ENCODE measurements around the gene SLC39A12.

Gene SLC39A12

DNA sequence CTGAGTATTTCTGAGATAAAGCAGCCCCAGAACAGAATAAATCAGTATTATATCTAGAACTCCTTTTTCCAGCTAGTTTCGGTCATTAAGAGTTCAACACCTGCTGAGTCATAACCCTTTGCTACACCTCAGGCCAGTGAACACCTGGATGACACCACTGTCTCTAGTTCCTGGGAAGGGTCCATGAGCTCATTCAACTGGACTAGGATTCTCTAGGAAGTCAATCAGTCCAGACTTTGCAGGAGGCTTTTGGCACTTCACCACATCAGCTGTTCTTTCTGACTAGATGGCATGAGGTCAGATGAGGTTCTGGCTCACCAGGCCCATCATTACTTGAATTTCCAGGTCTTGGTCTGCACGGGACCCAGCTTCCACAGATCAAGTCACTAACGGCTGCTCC is 11.7 kb downstream of the SLC39A12 start:
- no peak for DNase-seq (ENCODE audit: low spot score)

DNA sequence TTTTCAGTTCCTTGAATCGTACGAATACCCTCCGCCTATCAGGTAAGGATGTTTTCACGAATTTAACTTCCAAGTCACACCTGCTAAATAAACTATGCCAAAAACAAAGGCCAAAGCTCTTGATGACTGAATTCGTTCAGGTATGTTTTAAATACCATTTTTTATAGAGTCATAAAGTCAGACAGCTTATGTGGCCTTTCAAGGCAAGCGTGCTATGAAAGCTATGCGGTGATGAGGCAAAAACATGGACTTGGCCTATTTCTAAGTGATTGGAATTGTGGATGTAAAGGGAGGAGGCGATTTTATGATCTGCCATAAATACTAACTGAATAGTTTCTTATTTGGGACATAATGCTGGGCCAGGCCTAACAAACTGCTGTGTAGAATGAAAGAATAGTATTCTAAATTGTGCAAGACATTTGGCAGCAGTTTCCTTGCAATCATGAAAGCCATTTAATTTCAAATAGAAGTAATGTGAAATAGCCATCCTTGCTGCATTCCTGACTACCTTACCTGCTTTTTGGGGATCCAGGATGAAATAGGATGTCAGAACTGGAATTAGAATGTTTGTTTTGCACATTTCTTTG is 14.0 kb downstream of the SLC39A12 start:
- no peak for DNase-seq (ENCODE audit: low spot score)

DNA sequence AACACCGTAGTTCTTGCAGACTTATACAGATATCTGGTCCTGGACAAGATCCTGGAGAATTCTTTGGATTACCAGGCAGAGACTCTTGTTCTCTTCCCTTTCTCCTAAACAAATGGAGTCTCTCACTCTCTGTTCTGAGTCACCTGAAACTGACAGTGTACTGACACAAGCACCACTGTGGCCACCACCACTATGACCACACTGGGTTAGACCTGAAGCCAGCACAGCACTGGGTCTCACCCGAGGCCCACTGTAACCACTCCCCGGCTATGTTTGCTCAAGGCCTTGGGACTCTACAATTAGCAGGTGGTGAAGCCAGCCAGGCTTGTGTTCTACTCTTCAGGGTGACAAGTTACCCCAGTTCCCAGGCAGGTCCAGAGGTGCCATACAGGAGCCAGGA is 22.8 kb downstream of the SLC39A12 start:
- DNase-seq (ENCODE audit: low spot score): no peak

DNA sequence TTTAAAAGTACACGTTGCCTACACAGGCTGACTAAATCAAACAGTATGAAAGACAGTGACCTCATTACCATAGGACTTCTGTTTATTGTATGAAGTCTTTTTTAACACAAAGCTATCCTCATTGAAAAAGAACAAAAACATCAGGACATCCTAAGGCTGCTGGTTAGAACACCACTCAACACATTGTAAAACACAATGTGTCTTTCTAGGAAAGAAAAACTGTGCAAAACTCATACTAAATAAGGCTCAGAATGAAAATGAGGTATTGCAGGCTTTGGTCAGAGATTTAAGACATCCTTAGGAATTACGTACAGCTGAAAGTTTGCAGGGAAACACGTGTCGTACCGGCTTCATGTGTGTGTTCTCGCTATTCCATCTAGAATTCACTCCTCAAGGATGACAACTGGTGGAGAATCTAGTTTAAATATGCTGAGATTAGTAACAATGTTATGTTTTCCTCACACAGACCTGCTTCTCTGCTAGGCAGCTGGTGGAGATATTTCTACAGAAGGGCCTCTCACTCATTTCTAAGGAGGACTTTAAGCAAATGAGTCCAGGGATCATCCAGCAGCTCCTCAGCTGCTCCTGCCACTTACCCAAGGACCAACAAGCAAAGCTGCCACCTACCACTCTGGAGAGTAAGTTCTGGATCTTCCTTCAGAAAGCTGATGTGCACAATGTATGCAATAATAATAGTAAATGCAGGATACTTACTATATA is 29.3 kb downstream of the SLC39A12 start:
- DNase-seq (ENCODE audit: low spot score): no peak

DNA sequence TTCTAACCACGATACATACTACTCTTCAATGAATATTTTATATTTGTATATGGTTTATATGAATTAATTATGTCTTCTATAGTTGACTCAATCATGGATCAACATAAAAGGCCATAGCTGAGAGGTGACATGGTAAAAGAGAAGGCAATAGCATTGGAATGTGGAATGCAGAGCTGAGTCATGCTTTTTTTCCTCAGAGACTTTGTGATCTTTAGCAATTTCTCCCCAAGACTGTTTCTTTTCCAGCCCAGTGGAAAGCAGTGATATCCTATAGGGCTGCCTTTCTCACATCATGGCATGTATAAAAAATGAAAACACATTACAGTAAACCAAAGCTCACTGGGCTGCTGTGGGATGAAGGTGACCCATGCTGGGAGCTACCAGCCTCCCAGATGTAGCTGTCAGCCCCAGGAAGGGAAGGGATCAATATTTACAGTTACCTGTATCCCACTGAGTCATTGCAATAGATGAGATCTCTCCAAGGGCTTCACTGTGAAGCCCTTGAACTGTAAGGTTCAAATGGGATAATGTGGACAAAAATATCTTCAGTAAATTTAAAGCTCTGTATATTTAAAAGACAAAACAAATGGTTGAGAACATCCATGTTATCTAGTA is 30.2 kb downstream of the SLC39A12 start:
- no peak for DNase-seq (ENCODE audit: low spot score)

DNA sequence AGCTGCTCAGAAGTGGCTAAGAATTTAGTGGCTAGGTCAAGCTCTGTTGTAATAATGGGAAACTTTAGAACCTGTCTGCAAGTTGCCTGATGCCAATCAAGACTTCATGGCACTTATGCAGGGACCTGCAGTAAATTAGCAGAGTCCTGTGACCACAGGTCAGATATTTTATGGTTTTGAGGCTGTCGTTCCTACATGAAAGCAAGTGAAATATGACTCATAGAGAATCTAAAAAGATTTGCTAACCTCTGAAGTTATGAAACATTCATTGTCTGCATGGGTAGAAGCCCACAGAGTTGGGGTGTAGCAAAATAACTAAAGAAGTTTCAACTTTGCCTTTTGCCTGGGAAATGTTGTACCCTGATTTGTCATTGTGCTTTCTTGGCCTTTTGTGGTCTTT is 32.3 kb downstream of the SLC39A12 start:
- DNase-seq (ENCODE audit: low spot score): no peak

DNA sequence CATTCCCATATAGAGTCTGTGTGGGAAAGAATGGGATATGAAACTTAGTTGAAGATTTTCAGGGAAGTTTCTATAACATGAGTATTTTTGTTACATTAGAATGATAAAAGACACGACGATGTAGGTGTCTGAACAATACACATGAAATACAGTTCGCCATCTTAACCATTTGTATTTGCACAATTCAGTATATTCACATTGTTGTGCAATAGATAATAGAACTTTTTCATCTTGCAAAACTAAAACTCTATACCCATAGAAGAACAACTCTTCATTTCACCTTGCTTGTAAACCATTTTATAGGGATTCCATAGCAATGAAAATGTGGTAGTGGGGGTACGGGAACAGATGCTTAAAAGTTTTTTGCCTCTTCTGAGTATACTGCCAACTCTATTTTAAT is 32.8 kb downstream of the SLC39A12 start:
- no peak for DNase-seq (ENCODE audit: low spot score)

DNA sequence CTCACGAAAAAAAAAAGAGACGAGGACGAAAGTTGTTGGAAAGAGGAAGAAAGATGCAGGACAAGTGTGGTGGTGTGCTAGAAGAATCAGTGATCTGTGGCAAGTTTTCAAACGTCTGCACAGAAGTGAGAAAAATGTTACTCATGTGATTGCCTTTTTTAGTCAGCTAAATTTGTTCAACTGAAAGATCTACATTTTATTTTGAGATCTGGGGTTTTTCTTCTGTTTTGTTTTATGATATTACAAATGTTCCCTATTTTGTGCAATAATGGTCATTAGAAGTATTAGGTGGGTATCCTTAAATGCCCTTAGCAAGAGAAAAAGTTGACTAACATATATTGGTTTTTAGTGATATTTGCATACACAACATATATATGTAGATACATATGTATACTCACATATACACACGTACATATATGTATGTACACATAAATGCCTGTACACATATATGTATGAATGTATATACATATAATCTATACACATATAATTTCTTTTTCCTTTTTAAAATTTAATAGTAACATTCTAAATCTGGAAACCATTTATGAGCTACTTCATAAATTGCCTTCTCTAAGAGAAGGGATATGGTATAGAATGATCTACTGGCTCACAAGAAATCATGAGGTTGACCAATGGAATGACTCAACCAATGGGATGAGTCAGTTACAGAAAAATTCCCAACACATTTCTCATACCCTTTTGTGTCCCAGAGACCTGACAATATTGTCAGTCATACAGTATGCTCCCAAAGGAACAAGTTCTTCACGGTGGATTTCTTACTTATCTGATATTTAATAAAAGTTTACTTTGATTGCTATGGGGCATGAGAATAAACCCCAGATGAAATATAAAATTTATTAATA is 38.4 kb downstream of the SLC39A12 start:
- DNase-seq (ENCODE audit: low spot score): peak; percentile 60

DNA sequence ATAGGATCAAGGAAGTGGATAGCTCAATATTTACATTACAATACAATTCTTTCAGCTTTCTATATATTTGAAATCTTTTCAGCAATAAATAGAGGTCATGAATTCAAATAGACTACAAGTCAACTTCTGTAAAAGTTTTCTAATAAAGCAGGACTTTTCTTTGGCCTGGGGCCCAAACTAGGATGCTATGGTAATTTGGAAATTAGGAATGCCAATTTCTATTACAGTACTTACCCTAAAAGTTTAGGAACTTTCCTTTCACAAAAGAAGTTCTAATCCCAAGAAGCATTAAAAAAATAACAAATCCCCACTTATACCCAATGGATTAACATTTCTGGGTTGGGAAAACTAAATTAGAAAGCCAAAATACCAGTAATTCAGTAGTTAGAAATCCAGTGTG is 40.5 kb downstream of the SLC39A12 start:
- DNase-seq (ENCODE audit: low spot score): no peak

DNA sequence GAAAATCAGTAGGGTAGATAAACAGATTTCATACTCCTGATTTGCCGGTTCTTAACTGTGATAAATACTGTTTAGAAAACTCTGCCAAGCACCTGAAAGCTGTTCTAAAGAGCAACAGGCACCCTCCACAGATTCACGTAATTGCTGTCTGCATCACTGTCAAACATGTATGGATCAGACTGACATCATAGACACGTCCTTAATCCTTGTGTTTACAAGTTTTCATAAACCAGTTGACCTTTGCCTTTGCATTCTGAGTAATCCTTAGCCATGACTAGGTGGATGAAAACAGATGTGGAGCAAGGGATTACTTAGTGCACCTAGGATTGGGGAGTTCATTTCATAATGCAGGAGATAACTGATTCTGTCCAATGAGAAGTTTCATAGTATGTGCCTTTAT is 41.6 kb downstream of the SLC39A12 start:
- no peak for DNase-seq (ENCODE audit: low spot score)

DNA sequence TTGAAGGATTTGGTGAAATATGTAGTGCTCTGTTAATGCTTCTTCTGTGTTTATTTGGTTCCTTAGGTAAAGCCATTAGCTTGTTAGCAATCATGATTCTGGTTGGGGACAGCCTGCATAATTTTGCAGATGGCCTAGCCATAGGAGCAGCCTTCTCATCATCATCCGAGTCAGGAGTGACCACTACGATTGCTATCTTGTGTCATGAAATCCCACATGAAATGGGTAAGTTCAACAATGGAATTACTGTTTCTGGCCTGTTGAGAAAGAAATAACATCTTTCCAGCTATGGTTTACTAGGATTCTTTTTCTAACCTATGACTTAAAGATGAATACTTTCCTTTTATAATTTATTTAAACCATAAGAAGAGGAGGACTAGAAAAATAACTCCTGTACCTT is 48.9 kb downstream of the SLC39A12 start:
- no peak for DNase-seq (ENCODE audit: low spot score)

DNA sequence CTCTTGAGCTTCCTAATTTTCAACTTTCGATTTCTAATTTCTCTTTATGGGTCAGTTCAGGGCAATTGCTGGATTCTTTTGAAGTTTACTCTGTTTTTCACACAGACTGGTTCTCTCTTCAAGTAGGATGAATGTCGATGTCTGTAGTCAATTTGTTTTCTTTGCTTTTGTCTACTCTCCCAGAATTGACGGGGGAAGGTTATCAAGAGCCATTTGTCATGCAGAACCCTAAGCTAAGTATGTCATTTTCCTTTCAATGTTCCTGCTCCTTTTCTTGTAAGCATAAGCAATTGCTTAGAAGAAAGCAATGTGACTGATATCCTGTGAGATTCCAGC is 53.7 kb downstream of the SLC39A12 start:
- DNase-seq (ENCODE audit: low spot score): no peak

DNA sequence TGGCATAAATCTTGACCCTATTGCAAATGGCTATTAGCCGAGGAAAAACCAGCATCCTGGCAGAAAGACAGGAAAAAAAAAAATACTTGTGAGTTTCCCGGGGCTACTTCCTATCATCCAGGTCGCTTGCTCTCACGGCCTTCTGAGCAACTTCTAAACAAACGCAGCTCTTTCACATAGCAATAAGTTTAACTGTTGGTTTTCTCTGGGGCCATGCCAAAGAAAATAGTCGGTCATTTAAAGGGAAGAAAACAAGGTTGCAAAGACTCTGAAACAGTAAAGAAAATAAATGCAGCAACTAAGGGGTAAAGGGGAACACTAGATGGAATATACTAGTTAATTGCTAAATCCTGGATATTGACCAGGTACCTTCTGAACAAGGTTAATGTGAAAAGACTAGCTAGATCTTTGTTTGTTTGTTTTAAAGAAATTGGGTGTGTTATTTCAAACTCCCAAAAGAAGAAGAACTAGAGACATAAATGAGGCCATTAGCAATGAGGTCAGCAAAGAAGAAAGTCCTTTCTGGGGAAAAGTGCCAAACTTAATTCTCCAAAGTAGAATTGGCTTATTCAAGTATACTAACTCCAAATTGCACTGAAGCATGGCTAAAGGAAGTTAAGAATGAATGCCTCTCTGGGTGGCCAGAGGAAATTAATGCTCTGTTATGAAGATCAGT is 54.2 kb downstream of the SLC39A12 start:
- no peak for DNase-seq (ENCODE audit: low spot score)

DNA sequence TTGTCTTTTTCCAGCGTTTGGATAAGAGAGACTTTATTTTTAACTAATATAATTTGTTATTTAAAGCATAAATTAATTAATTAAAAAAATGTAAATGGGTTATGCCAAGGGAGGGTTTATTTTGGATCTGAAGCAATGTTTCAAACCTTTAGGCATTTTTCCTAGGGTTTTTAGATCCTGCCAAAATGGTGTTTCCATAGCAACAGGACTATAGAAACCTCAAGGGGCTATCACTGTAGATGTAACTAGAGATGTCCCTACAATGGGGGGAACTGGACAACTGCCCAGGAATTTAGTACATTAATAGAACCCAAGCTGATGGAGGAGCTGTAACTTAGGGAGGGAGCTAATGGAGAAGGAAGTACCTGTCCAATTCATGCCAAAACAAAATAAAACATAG is 57.3 kb downstream of the SLC39A12 start:
- no peak for DNase-seq (ENCODE audit: low spot score)

DNA sequence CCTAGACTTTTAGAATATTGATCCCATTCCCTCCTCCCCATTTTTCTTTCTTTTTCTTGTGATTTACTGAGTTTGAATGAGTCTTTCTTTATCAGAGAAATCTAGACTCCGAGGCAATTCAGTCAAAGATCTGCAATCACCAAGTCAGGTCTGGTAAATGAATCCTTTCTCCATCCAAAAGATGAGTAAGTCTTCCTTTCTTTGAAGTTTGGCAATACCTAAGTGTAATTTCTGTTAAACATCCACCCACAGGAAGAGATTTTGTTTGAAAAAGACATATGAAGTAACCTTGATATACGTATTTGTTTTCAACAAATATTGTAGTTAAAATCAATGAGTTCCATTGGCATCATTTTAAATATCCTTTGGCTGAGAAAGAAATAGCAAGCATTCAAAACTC is 58.3 kb downstream of the SLC39A12 start:
- DNase-seq (ENCODE audit: low spot score): no peak

DNA sequence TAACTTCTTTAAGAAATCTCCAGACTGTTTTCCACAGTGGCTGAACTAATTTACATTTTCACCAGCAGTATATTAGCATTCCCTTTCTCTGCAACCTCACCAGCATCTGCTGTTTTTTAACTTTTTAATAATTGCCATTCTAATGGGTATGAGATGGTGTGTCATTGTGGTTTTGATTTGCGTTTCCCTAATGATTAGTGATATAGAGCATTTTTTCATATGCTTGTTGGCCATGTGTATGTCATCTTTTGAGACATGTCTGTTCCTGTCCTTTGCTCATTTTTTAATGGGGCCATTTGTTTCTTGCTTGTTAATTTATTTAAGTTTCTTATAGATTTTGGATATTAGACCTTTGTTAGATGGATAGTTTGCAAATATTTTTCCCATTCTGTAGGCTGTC is 68.8 kb downstream of the SLC39A12 start:
- no peak for DNase-seq (ENCODE audit: low spot score)

DNA sequence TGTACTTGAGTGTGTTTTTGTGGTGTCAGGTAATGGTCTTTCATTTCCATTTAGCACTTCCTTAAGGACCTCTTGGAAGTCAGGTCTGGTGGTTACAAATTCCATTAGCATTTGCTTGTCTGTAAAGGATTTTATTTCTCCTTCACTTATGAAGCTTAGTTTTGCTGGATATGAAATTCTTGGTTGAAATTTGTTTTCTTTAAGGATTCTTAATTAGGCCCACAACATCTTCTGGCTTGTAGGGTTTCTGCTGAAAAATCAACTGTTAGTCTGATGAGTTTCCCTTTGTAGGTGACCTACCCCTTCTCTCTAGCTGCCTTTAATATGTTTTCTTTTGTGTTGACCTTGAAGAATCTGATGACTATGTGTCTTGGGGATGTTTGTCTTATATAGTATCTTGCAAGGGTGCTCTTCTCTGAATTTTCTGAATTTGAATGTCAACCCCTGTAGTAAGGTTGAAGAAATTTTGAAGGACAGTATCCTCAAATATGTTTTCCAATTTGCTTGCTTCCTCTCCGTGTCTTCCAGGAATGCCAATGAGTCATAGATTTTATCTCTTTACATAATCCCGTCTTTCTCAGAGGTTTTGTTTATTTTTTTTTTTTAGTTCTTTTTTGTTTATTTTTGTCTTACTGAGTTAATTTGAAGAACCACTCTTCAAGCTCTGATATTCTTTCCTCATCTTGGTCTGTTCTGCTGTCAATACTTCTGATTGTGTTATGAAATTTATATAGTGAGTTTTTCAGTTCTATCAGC is 70.2 kb downstream of the SLC39A12 start:
- no peak for DNase-seq (ENCODE audit: low spot score)

DNA sequence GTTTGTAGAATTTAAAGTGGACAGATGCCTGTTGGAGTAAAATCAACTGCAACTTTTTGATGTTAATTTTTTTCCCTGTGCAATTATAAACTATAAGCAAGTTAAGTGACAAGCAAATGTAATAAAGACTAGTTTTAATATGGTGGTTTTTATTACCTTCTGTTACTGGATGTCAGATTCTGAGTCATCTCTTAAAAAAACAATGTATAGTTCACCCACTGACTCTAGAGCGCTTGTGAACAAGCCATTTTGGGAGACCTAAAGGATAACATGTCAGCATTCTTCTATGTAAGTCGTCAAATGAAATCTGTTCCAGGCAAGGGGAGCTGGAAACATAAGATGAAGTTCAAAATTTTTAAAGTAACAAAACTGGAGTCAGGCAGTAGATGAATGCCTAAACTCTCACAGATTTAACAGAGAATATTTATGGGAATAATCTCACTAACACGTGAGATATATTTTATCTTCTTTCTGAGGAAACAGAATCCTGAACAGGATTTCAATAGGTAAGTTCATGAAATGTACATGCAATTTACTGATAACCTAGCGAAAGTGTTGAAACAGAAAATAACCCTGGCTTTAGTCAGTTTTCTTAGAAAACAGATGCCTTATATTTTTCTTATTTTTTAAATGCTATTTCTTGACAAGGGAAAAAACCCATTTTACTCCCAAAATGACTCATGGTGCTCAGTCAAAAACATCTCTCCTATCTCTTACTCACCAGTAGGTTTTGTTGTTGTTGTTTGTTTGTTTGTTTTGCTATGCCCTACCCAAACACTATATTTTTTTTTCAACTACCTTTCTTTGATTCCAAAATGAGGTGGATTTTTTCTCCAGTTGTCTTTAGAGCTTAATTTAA is 91.7 kb downstream of the SLC39A12 start:
- DNase-seq (ENCODE audit: low spot score): no peak

DNA sequence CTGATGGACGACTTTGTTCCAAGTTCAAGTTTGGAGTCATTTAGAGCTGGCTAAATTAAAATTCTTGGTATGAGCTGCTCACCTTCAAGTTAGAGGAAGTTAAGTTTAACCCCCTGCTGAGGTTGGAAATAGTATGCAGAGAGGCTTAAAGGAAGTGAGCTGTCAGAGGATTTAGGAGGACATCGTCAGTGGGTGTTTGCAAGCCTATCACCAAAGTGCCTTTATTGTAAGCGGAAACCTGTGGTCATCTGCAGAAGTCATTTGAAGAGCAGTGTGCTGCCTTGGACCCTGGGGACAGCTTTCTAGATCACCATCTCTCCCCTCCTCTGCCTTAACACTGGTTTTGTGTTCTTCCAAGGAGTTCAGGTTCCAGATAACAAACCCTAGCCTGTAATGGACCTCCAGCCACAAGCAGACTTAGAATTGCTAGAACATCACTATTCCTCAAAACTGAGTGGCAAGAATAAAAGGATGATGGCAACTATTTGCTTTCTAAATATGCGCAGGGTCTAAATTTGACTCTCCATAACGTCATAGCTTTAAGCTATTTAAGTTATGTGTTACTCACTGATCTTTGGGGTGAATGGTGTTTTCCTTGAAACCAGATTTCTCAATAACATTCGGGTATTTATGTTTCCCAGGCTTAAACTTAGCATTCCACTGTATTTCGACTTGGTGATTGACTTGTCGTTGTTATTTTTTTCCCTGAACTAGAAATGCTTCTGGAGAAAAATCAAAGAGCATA is 93.4 kb downstream of the SLC39A12 start:
- DNase-seq (ENCODE audit: low spot score): no peak

DNA sequence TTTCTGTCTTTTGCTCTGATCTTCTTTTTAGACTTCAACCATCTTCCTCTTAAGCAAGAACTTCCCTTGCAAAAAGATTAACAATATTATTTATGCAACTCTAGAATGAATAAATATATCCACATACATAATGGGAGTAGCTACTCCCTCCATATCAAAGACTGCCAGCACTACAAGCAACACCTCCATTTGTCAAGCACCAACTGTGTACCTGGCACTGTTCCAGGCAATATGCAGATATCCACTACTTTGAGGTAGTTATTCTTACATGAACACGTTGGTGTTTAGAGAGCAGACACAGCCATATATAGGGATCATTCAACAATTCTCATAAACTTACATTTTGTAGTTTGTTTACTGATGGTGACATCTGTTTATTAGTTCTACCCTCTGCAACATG is 104.9 kb downstream of the SLC39A12 start:
- DNase-seq (ENCODE audit: low spot score): no peak
